ENCODE measurements around the gene THADA.

DNA sequence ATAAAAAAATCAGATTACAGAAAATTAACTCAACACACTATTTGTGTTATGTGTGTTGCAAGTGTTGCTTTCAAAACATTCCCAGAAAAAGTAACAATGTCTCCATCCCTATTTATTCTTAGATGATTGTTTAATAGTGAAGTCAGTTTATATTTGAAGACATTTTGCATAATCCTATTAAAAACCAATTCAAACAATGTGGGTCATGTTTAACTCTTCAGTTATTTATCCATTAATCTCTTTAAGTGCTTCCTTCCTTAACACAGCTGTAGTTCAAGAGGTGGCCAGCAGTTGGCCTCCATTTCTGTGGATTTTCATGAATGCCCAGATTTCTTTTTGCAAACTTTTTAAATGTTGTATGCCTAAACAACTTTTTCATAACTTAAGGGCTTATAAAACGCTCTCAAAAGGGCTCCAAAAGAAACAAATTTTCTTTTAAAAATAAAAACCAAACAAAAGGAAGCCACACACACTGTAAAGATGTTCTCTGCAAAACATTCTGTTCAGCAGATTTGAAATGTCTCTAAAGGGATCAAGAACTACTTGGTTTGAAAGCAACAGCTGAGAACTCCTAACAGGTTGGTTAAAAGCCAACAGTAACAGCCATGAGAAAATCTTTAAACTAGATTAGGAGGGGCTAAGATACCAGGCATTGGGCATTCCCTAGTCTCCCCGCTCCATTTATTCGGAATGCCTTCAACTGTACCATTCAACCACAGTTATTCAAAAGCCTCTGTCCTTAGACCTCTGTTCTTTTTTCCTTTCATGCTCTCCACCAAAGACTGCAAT is 71.5 kb downstream of the THADA start:
- TF ChIP-seq, protein P1, sequence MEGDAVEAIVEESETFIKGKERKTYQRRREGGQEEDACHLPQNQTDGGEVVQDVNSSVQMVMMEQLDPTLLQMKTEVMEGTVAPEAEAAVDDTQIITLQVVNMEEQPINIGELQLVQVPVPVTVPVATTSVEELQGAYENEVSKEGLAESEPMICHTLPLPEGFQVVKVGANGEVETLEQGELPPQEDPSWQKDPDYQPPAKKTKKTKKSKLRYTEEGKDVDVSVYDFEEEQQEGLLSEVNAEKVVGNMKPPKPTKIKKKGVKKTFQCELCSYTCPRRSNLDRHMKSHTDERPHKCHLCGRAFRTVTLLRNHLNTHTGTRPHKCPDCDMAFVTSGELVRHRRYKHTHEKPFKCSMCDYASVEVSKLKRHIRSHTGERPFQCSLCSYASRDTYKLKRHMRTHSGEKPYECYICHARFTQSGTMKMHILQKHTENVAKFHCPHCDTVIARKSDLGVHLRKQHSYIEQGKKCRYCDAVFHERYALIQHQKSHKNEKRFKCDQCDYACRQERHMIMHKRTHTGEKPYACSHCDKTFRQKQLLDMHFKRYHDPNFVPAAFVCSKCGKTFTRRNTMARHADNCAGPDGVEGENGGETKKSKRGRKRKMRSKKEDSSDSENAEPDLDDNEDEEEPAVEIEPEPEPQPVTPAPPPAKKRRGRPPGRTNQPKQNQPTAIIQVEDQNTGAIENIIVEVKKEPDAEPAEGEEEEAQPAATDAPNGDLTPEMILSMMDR (IDR thresholded peaks at IDR 0.05; ENCODE audit: borderline replicate concordance, extremely low read depth, low read length, poor library complexity, severe bottlenecking): peak; percentile 46
- TF ChIP-seq EZH2 (IDR thresholded peaks at IDR 0.05; ENCODE audit: borderline replicate concordance, low read depth, low read length, severe bottlenecking): no peak
